GM12892 (cell line): ENCODE measurements around the gene NUBP1.

Experiments
- POLR2A ChIP-seq: IDR thresholded peaks from 2 replicates; pipeline ENCODE4 v1.6.1; 2011; ENCODE audit warnings: low read depth, low read length, control low read depth
- POLR2AphosphoS5 ChIP-seq: IDR thresholded peaks from 2 replicates; pipeline ENCODE4 v1.6.1; 2011; ENCODE audit warnings: low read depth, low read length, control low read depth
- TAF1 ChIP-seq: IDR thresholded peaks from 2 replicates; pipeline ENCODE4 v1.6.1; 2011; ENCODE audit warnings: low read depth, mild to moderate bottlenecking, control low read depth, low read length, borderline replicate concordance

DNA sequence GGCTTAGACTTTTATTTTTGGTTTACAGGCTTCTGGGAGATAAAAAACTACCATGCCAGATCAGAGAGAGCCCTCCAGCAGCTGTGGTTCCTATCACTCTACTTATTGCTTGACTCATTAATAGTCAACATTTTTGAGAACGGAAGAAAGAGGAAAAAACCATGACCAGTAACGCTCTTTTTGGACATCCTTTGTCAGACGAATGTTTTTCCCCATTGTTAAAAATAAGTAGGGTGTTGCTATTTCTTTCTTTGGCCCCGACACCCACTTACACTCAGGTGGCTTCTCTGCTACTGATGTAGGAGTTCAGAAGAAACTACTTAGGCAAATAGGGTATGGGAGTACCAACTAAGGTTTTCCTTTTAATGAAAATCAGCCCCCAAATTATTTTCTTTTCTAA lies 47.4 kb downstream of the NUBP1 start:
- TF ChIP-seq POLR2A, result no peak
- TF ChIP-seq POLR2AphosphoS5, result no peak
- no peak for TF ChIP-seq TAF1
